ENCODE results near the gene CTBP2. TPM values are rescaled to one million over a fixed set of nuclear protein-coding genes. Genes with fewer than 3 reads are reported as not detected.

Gene CTBP2
- total and polyA plus RNA-seq, 8 donors, result 21.4 to 60.8 (median 31.1) TPM

GRCh38 chr10:125137601-125138438 is 22.5 kb downstream of the CTBP2 start:
- intact Hi-C loops (cut with DNase I), result no loop called here
- Histone ChIP-seq H3K9me3 (no peaks in the 10 kb centered on the region), H3K36me3 (no peaks in the 10 kb centered on the region), H3K4me3 (no peak overlapping the region), H3K27me3 (no peaks in the 10 kb centered on the region), H3K27ac (peak overlapping the region; percentile 9 to 44 (median 22)), H3K4me1 (peaks cover 6 to 37% (median 16%) of the 10 kb centered on the region in 3 donors)
- DNase-seq, result peak; percentile 70 to 87 (median 80)
- peak; percentile 49 to 82 (median 73) for ATAC-seq
- no peak for FAIRE-seq
- TF ChIP-seq CTCF (IDR thresholded peaks at IDR 0.05), result no peak
- WGBS, 2 donors, result 13 to 16% methylated on average over 25 of the region's 25 CpGs

DNA sequence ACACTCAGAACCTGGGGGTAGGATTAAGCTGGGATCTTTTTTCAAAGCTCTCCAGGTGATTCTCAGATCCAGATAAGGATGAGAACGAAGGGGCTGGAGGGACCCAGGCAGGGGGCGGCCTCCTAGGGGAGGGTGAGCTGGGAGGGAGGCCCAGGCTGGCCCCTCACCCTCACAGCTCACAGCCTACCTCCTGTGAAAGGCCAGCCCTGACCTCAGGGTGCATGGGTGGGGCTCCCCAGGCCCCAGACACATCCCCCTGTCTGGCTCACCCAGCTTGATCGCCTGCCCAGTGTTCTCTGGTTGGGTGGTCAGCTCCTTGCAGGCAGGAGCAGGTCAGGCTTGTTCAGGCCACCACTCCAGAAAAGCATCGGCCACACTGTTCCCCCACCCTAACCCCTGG is 24.3 kb downstream of the CTBP2 start:
- no peak for ATAC-seq
- no peak for FAIRE-seq
- H3K27me3 ChIP-seq, result no peaks in the 10 kb centered on the region
- H3K27ac ChIP-seq, result peak overlapping the region in 2 of 4 donors; percentile 14 to 50
- peaks cover 6 to 37% (median 16%) of the 10 kb centered on the region in 3 donors for H3K4me1 ChIP-seq
- no peak overlapping the region for H3K4me3 ChIP-seq
- intact Hi-C loops (cut with DNase I), result no loop called here
- no peaks in the 10 kb centered on the region for H3K9me3 ChIP-seq
- DNase-seq, result peak in 1 of 6 donors; percentile 45
- H3K36me3 ChIP-seq, result peaks cover 0 to 6% (median 0%) of the 10 kb centered on the region in 3 donors
- no peak for TF ChIP-seq CTCF (IDR thresholded peaks at IDR 0.05)
- WGBS, 2 donors, result 83 to 85% methylated on average over 4 of the region's 4 CpGs

DNA sequence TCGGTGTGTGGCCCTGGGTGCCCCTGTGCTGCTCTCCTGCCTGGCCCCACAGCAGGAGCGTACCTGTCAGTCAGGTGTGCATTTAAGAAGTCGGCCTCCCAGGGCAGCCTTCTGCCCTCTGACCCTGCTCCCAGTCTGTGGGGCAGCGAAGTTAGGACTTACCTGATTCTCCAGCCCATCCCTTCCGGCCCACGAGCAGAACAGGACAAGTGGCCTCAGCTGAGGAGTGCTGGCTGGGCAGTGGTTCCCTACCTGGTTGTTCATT is 24.7 kb downstream of the CTBP2 start:
- Histone ChIP-seq H3K4me1 (peaks cover 6 to 37% (median 16%) of the 10 kb centered on the region in 3 donors), H3K4me3 (no peak overlapping the region), H3K27ac (peak overlapping the region in 3 of 4 donors; percentile 14 to 57 (median 50)), H3K36me3 (peaks cover 0 to 10% (median 0%) of the 10 kb centered on the region in 3 donors), H3K9me3 (no peaks in the 10 kb centered on the region), H3K27me3 (no peaks in the 10 kb centered on the region)
- TF ChIP-seq CTCF (IDR thresholded peaks at IDR 0.05), result no peak
- intact Hi-C loops (cut with DNase I), result no loop called here
- 71 to 75% methylated on average over 6 of the region's 6 CpGs for WGBS, 2 donors
- ATAC-seq (no peak), FAIRE-seq (no peak), DNase-seq (peak in 1 of 6 donors; percentile 58)

- intact Hi-C loops (cut with DNase I), result no loop called here
- no peak for TF ChIP-seq CTCF (IDR thresholded peaks at IDR 0.05)
- Histone ChIP-seq H3K27me3 (no peaks in the 10 kb centered on the region), H3K4me3 (no peak overlapping the region), H3K4me1 (peaks cover 6 to 37% (median 16%) of the 10 kb centered on the region in 3 donors), H3K9me3 (no peaks in the 10 kb centered on the region), H3K27ac (peak overlapping the region in 3 of 4 donors; percentile 14 to 57 (median 50)), H3K36me3 (peaks cover 0 to 13% (median 0%) of the 10 kb centered on the region in 3 donors)
- 46 to 57% methylated on average over 20 of the region's 20 CpGs for whole genome bisulfite sequencing, 2 donors
- DNase-seq (peak in 5 of 6 donors; percentile 60 to 75 (median 64)), FAIRE-seq (no peak), ATAC-seq (peak; percentile 63 to 75 (median 67))
Observed at GRCh38 chr10:125134916-125135770, 25.2 kb downstream of the CTBP2 start.
